Stimulated activated CD4-positive, alpha-beta T cell treated with anti-CD3 and anti-CD28 coated beads, TNF-alpha, amount 100 ng/mL, for 24 hours (primary cell): ENCODE results near the gene ARHGAP26.

Experiments used
- DNase-seq, 3 experiments: peaks; one replicate each; pipeline ENCODE4 v3.0.0-alpha.2; 2020; ENCODE audit warnings: low read depth in 3 of 3

The ARHGAP26 gene

DNA sequence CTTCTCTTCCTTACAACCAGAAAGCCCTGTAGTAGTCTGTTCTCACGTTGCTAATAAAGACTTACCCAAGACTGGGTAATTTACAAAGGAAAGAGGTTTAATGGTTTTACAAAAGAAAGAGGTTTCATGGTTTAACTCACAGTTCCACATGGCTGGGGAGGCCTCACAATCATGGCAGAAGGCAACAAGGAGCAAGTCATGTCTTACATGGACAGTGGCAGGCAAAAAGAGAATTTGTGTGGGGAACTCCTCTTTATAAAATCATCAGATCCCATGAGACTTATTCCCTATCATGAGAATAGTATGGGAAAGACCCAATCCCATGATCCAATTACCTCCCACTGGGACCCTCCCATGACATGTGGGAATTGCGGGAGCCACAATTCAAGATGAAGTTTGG is 468.4 kb downstream of the ARHGAP26 start:
- no peak for DNase-seq

DNA sequence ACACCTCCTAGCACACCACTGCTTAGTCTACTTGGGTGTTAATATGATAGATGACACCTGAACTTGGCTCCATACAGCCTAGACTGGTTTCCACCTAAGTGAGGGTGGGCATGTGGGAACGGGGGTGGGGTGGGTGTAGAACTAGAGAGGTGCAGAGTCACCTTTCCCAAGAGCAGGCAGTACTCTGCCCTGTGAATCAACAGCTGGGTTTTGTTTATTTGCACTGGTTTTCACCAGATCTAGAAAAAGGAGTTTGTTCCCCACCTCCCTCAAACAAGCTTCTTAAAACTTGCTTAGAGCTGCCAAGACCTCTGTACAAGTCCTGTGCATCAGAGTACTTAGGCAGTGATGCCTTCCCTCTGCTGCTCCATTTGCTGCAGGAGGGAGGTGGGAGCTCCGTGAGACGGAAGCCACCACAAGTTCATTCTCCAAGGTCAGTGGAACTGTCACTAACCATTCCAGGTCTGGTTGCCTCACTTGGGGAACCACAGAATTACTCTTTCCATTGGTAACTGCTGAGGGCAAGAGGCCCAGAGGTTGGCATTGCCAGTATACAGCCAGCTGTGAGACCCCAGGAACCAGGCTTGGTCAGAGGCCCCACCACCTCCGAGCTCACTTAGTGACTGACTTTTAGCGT is 469.8 kb downstream of the ARHGAP26 start:
- no peak for DNase-seq

DNA sequence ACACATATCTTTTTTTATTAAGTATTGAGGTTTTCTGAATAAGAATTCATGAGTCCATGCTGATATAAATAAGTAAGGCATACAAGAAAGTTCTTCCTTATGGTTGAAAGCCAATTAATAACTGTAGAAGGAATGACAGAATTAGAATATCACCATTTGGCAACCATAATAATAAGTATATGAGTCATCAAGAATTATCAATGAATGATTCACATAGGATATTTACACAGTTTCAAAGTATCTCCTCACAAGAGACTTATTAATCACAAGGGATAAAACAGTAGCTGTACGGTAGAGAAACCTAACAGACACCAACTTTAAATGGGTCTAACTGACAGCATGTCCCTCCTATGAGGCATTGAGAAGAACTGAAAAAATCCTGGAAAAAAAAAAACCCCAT is 471.7 kb downstream of the ARHGAP26 start:
- DNase-seq: no peak

DNA sequence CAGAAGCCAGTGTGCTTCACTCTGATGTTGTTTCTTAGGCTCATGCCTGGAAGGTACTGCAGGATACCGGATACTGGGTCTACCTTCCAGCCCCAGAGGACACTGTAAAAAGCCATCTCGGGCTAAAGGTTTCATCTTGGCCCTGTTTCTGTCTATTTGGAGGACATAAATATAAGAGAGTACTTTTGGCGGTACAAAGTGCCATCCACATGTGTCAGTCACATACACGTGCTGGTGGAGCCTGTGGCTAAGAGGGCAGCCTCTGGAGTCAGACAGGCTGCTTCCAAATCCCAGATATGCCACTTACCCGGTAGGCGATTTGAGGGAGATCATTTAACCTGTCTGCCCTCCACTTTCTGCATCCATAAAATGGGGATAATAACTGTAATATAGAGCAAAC is 472.9 kb downstream of the ARHGAP26 start:
- no peak for DNase-seq

DNA sequence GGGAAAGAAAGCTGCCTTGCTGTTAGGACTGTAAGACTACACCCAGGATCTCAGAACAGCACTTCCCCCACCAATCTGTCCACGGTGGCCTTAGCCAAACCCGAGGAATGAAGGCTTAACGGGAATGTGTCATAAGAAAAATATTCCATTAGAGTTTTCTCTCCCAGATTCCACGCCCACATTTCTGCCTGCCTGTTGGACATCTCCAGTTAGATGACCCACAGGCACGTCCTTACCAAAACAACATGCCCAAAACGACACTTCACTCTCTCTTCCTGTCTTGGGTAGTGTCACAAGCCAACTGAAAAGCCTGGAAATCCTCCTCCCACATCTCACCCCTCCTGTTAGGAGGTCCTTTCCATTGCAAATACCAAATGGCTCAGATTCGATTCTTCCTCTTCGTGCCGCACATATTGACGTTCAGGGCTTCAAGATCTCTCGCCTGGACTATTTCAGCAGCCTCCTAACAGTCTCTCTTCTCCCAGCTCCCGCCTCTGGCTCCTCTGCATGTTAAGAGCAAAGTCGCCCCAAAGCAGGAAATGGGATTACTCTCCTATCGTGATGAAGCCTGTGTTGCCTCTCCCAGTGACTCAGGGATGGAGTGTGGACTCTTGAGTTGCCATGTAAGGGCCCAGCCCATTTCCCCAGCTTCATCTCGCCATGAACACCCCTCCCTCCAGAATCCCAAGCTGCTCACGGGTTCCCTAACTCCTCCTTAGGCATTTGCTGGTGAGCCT is 474.0 kb downstream of the ARHGAP26 start:
- DNase-seq: no peak

DNA sequence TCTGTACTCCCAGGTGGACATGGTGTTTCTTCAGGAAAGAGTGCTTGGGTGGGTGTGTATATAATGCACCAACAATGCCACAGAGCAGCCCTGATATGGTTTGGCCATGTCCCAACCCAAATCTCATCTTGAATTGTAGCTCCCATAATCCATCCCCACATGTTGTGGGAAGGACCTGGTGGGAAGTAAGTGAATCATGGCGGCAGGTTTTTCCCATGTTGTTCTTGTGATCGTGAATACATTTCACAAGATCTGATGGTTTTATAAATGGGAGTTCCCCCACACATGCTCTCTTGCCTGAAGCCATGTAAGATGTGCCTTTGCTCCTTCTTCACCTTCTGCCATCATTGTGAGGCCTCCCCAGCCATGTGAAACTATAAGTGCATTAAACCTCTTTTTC is 474.8 kb downstream of the ARHGAP26 start:
- DNase-seq: no peak

DNA sequence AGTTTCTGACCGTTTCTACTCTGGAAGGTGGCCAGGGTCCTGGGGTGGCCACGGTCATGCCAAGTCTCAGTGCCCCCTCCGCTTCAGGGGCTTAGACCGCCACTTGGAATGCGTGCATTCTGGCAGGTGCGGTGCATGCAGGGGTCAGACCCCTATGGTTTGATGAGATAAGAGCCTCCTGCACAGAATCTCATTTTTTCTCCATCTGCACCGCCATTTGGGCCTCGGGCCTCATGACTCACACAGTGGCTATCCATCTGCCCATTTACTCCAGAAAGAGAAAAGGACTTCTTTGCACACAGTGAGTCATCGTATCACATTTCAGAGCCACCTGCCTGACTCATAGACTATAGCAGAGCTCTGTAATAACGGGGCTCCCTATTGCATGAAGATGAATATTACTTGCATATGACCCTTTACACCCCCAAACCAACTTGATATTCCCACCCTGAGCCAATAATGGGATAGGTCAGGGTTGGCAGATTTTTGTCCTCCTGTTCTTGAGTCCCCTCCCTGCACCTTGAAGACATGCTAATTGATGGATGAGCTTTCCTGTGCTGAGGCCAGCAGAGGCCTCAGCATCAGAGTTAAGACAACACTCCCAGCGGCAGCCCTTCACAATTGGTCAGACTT is 475.9 kb downstream of the ARHGAP26 start:
- DNase-seq: no peak

DNA sequence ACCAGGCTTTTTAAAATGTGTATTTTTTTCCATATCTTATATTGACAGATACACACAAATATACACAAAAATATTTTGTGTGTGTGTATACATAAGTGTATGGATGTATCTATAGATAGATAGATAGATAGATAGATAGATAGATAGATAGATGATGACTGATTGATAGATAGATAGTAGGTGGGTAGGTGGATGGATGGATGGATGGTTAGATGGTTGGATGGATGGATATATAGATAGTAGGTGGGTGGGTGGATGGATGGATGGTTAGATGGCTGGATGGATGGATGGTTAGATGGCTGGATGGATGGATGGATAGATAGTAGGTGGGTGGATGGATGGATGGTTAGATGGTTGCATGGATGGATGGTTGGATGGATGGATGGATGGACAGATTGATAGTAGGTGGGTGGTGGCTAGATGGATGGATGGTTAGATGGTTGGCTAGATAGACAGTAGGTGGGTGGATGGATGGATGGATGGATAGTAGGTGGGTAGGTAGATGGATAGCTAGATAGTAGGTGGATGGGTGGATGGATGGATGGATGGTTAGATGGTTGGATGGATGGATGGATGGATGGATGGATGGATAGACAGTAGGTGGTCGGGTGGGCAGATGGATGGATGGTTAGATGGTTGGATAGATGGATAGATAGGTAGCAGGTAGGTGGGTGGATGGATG is 477.1 kb downstream of the ARHGAP26 start:
- DNase-seq: no peak

DNA sequence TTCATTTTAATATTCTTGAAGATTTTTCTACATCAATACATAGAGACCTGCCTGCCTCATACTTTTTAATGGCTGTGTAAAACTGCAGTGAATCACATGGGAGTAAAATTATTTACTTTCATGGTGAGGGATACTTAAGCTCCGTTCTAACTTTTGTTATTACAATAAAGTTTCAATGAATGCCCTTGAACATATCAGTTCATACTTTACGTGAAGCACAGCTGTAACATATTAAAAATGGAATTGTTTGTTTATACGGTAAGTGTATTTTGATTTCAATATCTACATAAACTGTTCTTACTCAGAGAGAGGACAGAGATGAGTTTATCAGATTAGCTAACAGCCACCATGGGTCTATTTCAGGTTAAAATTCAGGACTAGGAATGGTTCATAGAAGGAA is 478.2 kb downstream of the ARHGAP26 start:
- DNase-seq: no peak

DNA sequence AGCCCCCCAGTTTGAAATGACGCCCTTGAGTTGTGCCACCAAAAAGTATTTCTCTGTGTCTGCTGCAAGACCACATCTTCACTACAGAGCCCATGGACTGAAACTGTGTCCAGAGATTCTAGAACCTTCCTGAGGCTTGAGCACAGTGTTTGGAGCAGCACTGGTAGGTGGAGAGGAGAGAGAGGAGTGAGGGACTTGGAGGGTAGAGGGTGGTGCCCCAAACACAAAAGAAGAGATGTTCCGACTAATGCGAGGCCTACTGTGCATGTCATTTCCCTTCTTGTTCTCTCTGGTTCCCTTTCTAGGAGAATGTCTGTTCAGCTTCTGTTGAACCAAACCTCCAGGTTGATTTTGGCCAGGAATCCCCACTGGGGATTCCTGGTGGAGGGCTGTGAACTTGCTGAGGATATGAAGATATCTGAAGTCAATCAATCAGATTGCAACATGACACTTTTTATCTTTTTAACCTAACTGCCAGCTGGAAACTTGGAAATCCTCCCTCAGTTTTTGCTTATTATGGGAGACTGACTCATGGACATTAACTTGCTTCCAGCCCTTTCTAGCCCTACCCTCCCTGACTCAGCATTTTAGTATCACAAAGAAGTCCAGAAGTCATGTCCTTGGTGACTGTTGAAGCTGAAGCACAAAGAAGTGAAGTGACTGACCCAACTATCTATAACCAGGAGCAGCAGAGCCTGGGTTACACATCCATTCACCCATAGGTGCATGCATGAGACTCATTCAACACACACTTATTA is 478.8 kb downstream of the ARHGAP26 start:
- no peak for DNase-seq

DNA sequence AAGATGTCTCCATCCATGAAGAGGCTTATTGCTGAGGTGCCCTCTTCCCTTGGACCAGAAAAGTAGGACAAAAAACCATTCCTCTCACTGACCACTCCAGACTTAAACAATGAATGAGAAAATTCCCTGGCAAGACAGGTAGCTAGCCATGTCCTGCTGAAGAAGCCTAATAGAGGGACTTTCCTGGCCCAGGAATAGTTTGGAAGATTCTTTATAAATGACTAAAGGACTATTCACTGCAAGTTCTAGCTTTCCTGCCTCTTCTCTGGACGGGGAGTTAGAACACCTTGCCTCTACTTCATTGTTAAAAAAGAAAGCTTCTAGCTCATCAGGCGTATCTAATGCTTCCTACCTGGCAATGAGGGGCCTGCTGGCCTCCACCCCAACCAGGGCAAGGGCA is 479.7 kb downstream of the ARHGAP26 start:
- DNase-seq: no peak

DNA sequence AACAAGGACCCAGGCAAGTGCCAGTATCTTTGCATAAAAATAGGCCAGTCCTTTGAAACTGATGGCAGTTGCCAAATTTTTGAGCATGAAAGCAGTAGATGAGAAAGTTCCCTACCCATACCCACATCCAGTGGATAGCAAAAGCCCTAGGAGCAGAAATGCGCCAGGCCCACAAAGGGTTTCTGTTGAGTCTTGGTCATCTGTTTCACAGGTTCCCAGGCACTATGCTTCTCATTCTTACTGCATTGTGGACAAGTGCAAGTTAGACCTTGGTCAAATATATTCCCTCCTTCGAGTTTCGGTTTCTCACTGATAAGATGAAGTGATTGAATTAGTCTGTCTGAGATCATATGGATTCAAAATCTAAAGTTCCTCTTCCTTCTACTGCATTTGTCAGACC is 481.0 kb downstream of the ARHGAP26 start:
- no peak for DNase-seq

DNA sequence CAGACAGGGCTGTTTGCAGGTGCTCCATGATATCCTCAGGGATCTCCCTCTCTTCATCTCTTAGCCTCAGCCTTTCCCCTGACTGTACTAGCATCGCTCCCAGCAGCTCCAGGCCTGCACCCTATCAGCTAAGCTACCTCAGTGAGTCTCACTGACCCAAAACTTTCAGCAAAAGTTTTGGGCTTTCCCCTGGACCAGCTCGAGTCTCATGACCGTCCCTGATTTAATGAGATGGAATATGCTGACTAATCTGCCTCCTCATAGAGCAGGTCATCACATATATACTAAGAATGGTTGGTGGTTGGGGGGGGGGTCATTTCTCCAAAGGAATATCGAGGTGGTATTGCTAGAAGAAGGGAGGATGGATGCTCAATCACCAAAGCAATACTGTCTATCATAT is 481.8 kb downstream of the ARHGAP26 start:
- no peak for DNase-seq

DNA sequence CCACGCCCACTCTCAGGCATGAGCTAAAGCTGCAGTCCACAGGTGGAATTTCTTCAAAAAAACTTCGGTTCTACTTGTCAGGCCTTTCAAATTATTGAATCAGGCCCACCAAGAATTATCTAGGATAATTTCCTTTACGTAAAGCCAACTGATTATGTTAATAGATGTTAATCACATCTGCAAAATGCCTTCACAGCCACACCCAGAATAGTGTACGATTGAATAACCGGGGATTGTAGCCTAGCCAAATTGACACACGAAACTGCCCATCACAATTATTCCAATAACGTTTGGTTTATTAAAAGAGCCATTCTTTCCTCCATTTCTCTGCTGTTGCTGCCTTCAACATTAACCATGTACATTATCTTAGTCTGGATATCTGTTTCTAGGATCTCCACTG is 484.6 kb downstream of the ARHGAP26 start:
- no peak for DNase-seq

DNA sequence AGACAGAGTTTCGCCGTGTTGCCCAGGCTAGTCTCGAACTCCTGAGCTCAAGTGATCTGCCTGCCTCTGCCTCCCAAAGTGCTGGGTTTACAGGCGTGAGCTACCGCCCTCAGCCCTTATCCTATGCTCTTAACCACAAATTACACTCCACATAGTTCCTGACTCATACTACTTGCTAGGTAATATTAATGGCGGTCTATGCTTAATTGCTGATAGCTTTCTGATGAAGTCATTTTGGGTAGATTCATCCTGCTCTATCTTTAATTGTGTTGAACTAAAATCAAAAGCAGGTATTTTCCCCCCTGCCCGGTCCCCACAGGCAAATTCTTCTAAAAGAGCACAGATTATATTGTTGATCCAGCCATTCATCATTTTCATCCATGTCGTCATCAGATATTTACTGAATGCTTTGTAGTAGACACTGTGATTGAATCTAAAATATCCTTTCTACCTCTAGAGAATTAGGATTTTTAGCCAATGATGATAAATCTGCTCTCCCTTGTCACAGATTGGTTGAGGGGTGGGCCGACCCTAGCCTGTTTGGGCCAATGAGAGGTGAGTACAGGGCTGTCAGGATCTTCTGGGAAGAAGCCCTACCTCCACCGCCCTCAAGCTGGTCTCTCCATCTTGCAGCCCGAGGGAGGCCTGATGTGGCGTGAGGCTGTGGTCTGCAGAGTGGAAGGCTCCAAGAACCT is 488.5 kb downstream of the ARHGAP26 start:
- no peak for DNase-seq

DNA sequence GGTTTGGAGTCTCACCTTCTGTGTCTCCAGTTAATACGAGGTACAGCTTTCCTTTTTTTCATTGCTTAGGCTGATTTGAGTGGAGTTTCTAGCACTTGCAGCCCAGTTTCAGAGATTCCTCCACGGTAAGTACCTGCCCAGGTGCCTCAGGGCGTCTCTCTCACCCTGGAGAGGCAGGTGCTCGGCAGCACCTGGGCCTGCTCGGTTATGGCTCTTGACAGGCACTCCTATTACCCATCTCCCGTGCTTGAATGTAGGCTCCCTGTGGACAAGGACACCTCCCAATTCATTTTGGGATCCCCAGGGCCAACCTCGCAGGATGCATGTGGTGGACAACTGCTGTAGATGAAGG is 489.1 kb downstream of the ARHGAP26 start:
- DNase-seq: no peak

DNA sequence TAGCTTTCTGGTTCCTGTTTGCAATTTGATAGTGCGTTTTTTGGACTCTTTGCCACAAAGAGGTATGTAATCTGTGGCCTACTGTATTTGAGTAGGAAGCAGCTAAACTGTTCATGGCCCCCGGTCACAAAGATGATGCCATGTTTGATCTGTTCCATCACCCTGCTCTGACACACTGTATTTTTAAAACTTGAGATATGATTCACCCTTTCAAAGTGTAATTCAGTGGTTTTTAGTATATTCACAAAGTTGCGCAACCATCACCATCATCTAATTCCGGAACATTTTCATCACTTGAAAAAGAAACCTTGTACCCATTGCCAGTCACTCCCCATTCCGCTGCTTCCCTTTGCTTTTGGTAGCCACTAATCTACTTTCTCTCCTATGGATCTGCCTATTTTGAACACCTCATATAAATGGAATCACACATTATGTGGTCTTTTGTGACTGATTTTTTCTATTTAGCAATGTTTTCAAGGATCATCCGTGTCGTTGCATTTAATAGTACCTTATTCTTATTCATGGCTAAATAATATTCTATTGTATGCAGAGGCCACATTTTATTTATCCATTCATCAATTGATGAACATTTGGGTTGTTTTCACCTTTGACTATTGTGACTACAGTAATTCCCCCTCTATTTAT is 491.7 kb downstream of the ARHGAP26 start:
- DNase-seq: peak in 2 of 3 experiments; percentile 0 to 7

DNA sequence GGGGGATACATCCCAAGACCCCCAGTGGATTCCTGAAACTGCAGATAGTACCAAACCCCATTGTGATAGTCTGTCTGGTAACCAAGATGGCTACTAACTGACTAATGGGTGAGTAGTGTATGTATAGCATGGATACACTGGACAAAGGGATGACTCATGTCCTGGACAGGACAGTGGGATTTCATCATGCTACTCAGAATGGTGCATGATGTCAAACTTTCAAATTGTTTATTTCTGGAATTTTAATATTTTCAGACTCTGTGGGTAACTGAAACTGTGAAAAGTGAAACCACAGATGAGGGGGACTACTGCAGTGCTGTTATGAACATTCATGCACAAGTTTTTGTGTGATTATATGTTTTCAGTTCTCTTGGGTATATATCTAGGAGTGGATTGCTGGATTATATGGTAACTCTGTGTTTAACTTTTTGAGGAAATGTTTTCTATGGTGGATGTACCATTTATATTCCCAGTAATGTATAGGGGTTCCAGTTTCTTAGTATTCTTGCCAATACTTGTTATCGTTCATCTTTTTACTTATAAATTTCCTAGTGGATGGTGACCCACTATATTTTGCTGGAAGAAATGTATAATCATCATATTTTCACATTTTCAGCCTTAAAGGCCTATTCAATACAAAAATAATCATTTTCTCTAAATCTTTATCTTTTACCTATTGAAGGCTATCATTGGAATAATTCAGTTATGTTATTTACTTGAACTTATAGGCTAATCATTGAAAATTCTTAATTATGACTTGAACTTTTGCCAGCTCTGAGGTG is 492.4 kb downstream of the ARHGAP26 start:
- no peak for DNase-seq

DNA sequence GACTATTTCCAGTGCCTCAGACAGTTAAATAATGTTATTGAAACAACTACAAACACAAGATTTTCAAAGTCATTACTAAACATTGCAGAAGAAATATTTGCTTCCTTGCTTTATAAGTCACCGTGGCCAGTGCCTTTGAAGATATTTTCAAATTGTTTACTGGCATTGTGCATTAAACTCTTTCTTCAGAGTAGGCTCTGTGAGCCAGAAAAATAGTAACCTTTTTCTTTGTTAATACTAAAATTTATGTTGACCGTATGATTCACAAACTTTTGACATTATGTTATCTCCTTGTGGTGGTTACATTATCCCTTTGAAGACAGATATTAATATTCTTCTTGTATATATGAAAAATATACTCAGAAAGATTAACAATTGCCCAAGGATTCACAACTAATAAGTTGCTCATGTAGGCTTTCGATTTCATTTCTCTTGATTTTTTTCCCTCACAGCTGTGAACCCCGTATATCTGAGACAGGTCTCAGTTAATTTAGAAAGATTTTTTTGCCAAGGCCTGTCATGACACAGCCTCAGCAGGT is 493.2 kb downstream of the ARHGAP26 start:
- DNase-seq: no peak

DNA sequence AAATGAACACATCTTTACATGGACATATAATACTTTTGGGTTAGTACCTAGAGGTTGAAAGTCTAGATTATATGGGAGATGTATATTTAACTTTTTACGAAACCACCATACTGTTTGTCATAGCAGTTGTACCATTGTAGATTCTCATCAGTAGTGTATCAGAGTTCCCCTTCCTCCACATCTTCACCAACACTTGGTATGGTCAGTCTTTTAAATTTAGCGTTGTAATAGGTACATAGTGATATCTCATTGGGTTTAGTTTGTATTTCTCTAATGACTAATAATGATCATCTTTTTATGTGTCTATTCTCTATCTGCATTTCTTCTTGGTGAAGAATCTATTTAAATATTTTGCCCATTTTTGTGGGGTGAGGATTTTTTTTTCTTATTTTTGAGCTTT is 495.8 kb downstream of the ARHGAP26 start:
- no peak for DNase-seq
